Measurements from ENCODE around the gene UBFD1.

DNA sequence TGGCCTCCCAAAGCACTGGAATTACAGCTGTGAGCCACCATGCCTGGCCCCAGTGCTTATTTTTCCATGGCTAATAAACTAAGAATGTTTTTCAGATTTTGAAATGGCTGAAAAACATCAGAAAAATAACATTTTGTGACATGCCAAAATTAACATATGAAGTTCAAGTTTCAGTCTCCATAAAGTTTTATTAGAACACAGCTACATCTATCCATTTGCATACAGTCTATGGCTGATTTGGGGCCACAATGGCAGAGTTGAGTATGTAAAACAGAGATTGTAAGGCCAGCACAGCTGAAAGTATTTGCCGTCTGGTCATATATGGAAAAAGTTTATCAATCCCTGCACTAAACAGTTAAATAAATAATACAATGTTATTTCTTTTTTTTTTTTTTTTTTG, 52.4 kb downstream of the UBFD1 start:
- TF ChIP-seq, protein P1, sequence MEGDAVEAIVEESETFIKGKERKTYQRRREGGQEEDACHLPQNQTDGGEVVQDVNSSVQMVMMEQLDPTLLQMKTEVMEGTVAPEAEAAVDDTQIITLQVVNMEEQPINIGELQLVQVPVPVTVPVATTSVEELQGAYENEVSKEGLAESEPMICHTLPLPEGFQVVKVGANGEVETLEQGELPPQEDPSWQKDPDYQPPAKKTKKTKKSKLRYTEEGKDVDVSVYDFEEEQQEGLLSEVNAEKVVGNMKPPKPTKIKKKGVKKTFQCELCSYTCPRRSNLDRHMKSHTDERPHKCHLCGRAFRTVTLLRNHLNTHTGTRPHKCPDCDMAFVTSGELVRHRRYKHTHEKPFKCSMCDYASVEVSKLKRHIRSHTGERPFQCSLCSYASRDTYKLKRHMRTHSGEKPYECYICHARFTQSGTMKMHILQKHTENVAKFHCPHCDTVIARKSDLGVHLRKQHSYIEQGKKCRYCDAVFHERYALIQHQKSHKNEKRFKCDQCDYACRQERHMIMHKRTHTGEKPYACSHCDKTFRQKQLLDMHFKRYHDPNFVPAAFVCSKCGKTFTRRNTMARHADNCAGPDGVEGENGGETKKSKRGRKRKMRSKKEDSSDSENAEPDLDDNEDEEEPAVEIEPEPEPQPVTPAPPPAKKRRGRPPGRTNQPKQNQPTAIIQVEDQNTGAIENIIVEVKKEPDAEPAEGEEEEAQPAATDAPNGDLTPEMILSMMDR (IDR thresholded peaks at IDR 0.05; ENCODE audit: low read depth, low read length): no peak
- no peak for TF ChIP-seq EZH2phosphoT487 (IDR thresholded peaks at IDR 0.05; ENCODE audit: low read depth)

All from OCI-LY3 (cell line).